H9 (cell line): ENCODE data around the gene SEPTIN12. TPM values are rescaled to one million over a fixed set of nuclear protein-coding genes. Genes with fewer than 3 reads are reported as not detected.
A peak's percentile ranks its signal among the peaks of the same experiment; 100 is the strongest.

Experiments
- DNase-seq: peaks from one replicate; pipeline ENCODE4 v3.0.0-alpha.2; 2017
- H2AFZ ChIP-seq: one replicate; pipeline ENCODE4 v1.6.1; 2013; ENCODE audit warnings: mild to moderate bottlenecking, low read length, control low read depth, moderate library complexity
- H2AK5ac ChIP-seq: 2 replicates; pipeline ENCODE4 v1.6.1; 2013; ENCODE audit warnings: low read length, control low read depth, mixed read lengths; ENCODE audit not compliant: insufficient read length
- H2BK120ac ChIP-seq: one replicate; pipeline ENCODE4 v1.6.1; 2013; ENCODE audit warnings: low read depth, mild to moderate bottlenecking, low read length, control low read depth, inconsistent platforms; ENCODE audit not compliant: poor library complexity, severe bottlenecking
- H2BK12ac ChIP-seq: 2 replicates; pipeline ENCODE4 v1.6.1; 2013; ENCODE audit warnings: low read length, control low read depth, mixed read lengths, low read depth; ENCODE audit not compliant: insufficient read length
- H2BK15ac ChIP-seq: 2 replicates; pipeline ENCODE4 v1.6.1; 2013; ENCODE audit warnings: low read depth, low read length, control low read depth
- H2BK20ac ChIP-seq: one replicate; pipeline ENCODE4 v1.6.1; 2013; ENCODE audit warnings: low read depth, mild to moderate bottlenecking, low read length, control low read depth, inconsistent platforms; ENCODE audit not compliant: poor library complexity, severe bottlenecking
- H2BK5ac ChIP-seq: 2 replicates; pipeline ENCODE4 v1.6.1; 2013; ENCODE audit warnings: low read length, control low read depth, mixed read lengths; ENCODE audit not compliant: insufficient read length
- H3K14ac ChIP-seq: 2 replicates; pipeline ENCODE4 v1.6.1; 2013; ENCODE audit warnings: low read length, control low read depth; ENCODE audit not compliant: insufficient read depth
- H3K18ac ChIP-seq: 2 replicates; pipeline ENCODE4 v1.6.1; 2013; ENCODE audit warnings: low read depth, mild to moderate bottlenecking, mixed read lengths, low read length, control low read depth; ENCODE audit not compliant: insufficient read length
- H3K23ac ChIP-seq: 2 replicates; pipeline ENCODE4 v1.6.1; 2013; ENCODE audit warnings: low read length, control low read depth, mixed read lengths, low read depth; ENCODE audit not compliant: insufficient read length
- H3K23me2 ChIP-seq: 2 replicates; pipeline ENCODE4 v1.6.1; 2013; ENCODE audit warnings: low read depth, mild to moderate bottlenecking, mixed read lengths, low read length, control low read depth; ENCODE audit not compliant: insufficient read length, poor library complexity, severe bottlenecking
- H3K27ac ChIP-seq: 2 replicates; pipeline ENCODE4 v1.5.1; 2013; ENCODE audit warnings: low read length, control low read depth, mixed read lengths, low read depth; ENCODE audit not compliant: insufficient read length
- H3K27me3 ChIP-seq: 2 replicates; pipeline ENCODE4 v1.6.1; 2013; ENCODE audit warnings: low read length, control low read depth, inconsistent platforms; ENCODE audit not compliant: insufficient read depth
- H3K4ac ChIP-seq: 2 replicates; pipeline ENCODE4 v1.6.1; 2013; ENCODE audit warnings: low read depth, mild to moderate bottlenecking, control low read depth, inconsistent platforms, low read length, moderate library complexity
- H3K4me1 ChIP-seq: 2 replicates; pipeline ENCODE4 v1.6.1; 2013; ENCODE audit warnings: low read length, control low read depth, inconsistent platforms; ENCODE audit not compliant: insufficient read depth
- H3K4me2 ChIP-seq: 2 replicates; pipeline ENCODE4 v1.6.1; 2013; ENCODE audit warnings: low read length, control low read depth, mixed read lengths; ENCODE audit not compliant: insufficient read length, insufficient read depth
- H3K56ac ChIP-seq: 2 replicates; pipeline ENCODE4 v1.6.1; 2013; ENCODE audit warnings: low read depth, mild to moderate bottlenecking, mixed read lengths, low read length, control low read depth; ENCODE audit not compliant: insufficient read length
- H3K79me1 ChIP-seq: 2 replicates; pipeline ENCODE4 v1.6.1; 2013; ENCODE audit warnings: low read depth, mild to moderate bottlenecking, moderate library complexity, low read length, control low read depth, inconsistent platforms; ENCODE audit not compliant: insufficient read depth, poor library complexity, severe bottlenecking
- H3K79me2 ChIP-seq: 2 replicates; pipeline ENCODE4 v1.6.1; 2013; ENCODE audit warnings: low read length, control low read depth, inconsistent platforms; ENCODE audit not compliant: insufficient read depth
- H3K9ac ChIP-seq: 2 replicates; pipeline ENCODE4 v1.6.1; 2013; ENCODE audit warnings: low read length, control low read depth, mixed read lengths; ENCODE audit not compliant: insufficient read length; ENCODE audit errors: extremely low read depth
- H3K9me3 ChIP-seq: one replicate; pipeline ENCODE4 v1.6.1; 2013; ENCODE audit warnings: low read depth, low read length, inconsistent platforms; ENCODE audit not compliant: control insufficient read depth
- H3T11ph ChIP-seq: one replicate; pipeline ENCODE4 v1.6.1; 2013; ENCODE audit warnings: mild to moderate bottlenecking, low read length, control low read depth, inconsistent platforms
- H4K20me1 ChIP-seq: one replicate; pipeline ENCODE4 v1.6.1; 2013; ENCODE audit not compliant: control insufficient read depth, insufficient read length, insufficient read depth
- H4K5ac ChIP-seq: 2 replicates; pipeline ENCODE4 v1.6.1; 2013; ENCODE audit warnings: low read depth, mild to moderate bottlenecking, mixed read lengths, low read length, control low read depth; ENCODE audit not compliant: insufficient read length
- H4K8ac ChIP-seq: replicated peaks from 2 replicates; pipeline ENCODE4 v1.6.1; 2013; ENCODE audit warnings: low read length, control low read depth, mixed read lengths, low read depth; ENCODE audit not compliant: insufficient read length
- H4K91ac ChIP-seq: 2 replicates; pipeline ENCODE4 v1.6.1; 2013; ENCODE audit warnings: low read depth, mild to moderate bottlenecking, moderate library complexity, mixed read lengths, low read length, control low read depth; ENCODE audit not compliant: insufficient read length
- H3K27ac Mint-ChIP-seq, 3 experiments: 2 replicates in 2 of 3; 3 replicates in 1 of 3; pipeline ENCODE4 v1.8.0; 2020 to 2021; ENCODE audit warnings: mixed read lengths in 3 of 3, mild to moderate bottlenecking in 1 of 3, moderate library complexity in 1 of 3
- H3K27me3 Mint-ChIP-seq: 2 replicates; pipeline ENCODE4 v1.8.0; 2021; ENCODE audit warnings: low read depth, mild to moderate bottlenecking, moderate library complexity, mixed read lengths
- H3K36me3 Mint-ChIP-seq, 3 experiments: 2 replicates in 2 of 3; 3 replicates in 1 of 3; pipeline ENCODE4 v1.8.0; 2020 to 2021; ENCODE audit warnings: low read depth in 3 of 3, mixed read lengths in 3 of 3; ENCODE audit not compliant: insufficient read depth in 1 of 3
- H3K4me1 Mint-ChIP-seq, 2 experiments: 2 replicates each; pipeline ENCODE4 v1.8.0; 2020; ENCODE audit warnings: mixed read lengths in 2 of 2
- H3K4me3 Mint-ChIP-seq, 2 experiments: 2 replicates in 1 of 2; 3 replicates in 1 of 2; pipeline ENCODE4 v1.8.0; 2020 to 2021; ENCODE audit warnings: mild to moderate bottlenecking in 2 of 2, mixed read lengths in 2 of 2, moderate library complexity in 1 of 2
- H3K9me3 Mint-ChIP-seq, 2 experiments: 2 replicates in 1 of 2; 3 replicates in 1 of 2; pipeline ENCODE4 v1.8.0; 2020; ENCODE audit warnings: mild to moderate bottlenecking in 2 of 2, mixed read lengths in 2 of 2, moderate library complexity in 1 of 2
- WGBS: extraction: QIAGEN DNeasy Blood & Tissue Kit; methylation state at CpG from one replicate; pipeline ENCODE4 v1.1.7; 2013; ENCODE audit warnings: missing lambda C conversion rate, low lambda C conversion rate, mixed read lengths; ENCODE audit not compliant: insufficient read length; ENCODE audit errors: extremely low coverage; 5-methylcytosine and 5-hydroxymethylcytosine counted together
- total RNA-seq: library from RNA; stranded (reverse); gene quantifications from 2 replicates; pipeline ENCODE4 v1.2.1, GENCODE V29; 2021
- TF ChIP-seq, protein P1 (sequence below): fragments of 200-600 bp; sonication (generic); conservative IDR thresholded peaks from 3 replicates; pipeline ENCODE4 v1.8.0; 2021; ENCODE audit warnings: antibody characterized with exemption, mild to moderate bottlenecking

SEPTIN12 gene
- total RNA-seq, 1 experiment from 2014 or later, result 0.48 TPM

DNA sequence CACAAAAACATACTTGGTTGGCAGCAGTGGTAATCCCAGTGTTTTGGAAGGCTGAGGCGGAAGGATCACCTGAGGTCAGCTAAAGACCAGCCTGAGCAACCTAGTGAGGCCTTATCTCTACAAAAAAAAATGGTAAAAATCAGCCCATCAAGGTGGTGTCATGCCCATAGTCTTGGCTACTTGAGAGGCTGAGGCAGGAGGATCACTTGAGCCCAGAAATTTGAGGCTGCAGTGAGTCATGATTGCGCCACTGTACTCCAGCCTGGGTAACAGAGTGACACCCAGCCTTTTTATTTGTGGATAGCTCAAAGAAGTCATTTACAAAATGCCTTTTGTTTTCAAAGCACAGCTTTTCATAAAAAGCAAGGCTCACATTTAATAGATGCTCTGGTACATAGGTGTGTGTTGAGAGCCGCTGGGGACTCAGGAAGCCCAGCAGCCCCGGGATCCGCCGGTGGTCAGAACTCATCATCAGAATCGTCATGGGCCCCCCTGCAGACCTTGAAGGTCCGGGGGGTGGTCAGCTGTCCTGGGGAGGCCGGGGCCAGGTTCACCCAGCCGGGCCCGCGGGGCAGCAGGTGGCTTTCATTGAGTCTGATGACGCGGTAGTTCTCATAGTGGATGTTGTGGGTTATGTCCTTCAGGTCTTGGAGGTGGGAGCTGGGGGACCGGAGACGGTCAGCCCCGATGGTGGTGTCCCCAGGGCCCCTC is 10.7 kb downstream of the SEPTIN12 start:
- Mint-ChIP-seq H3K9me3 (no peaks in the 10 kb centered on the region; a peak in 1 of 5 replicates), H3K27me3 (no peaks in the 10 kb centered on the region; the same call in none of the 2 replicates), H3K36me3 (no peaks in the 10 kb centered on the region), H3K4me3 (no peak overlapping the region), H3K27ac (no peak overlapping the region), H3K4me1 (no peaks in the 10 kb centered on the region)
- H2BK5ac ChIP-seq, result no peak overlapping the region
- H3T11ph ChIP-seq, result no peak overlapping the region
- no CpG with 5 or more reads among the region's 17 CpGs for WGBS
- no peaks in the 10 kb centered on the region for H3K79me1 ChIP-seq
- no peak overlapping the region for H3K18ac ChIP-seq
- H3K14ac ChIP-seq, result no peak overlapping the region
- no peak for DNase-seq
- H3K4ac ChIP-seq, result no peak overlapping the region
- H2BK12ac ChIP-seq, result no peak overlapping the region
- H3K9ac ChIP-seq, result no peak overlapping the region
- no peak overlapping the region for H3K27ac ChIP-seq
- H3K4me1 ChIP-seq, result no peaks in the 10 kb centered on the region
- no peaks in the 10 kb centered on the region; the same call in 1 of the 2 replicates for H3K27me3 ChIP-seq
- no peak overlapping the region for H3K56ac ChIP-seq
- H4K8ac ChIP-seq, result no peak overlapping the region
- H4K20me1 ChIP-seq, result no peaks in the 10 kb centered on the region
- no peak overlapping the region for H2AFZ ChIP-seq
- no peak overlapping the region for H4K5ac ChIP-seq
- H3K9me3 ChIP-seq, result no peaks in the 10 kb centered on the region
- H4K91ac ChIP-seq, result no peak overlapping the region
- TF ChIP-seq, protein P1, sequence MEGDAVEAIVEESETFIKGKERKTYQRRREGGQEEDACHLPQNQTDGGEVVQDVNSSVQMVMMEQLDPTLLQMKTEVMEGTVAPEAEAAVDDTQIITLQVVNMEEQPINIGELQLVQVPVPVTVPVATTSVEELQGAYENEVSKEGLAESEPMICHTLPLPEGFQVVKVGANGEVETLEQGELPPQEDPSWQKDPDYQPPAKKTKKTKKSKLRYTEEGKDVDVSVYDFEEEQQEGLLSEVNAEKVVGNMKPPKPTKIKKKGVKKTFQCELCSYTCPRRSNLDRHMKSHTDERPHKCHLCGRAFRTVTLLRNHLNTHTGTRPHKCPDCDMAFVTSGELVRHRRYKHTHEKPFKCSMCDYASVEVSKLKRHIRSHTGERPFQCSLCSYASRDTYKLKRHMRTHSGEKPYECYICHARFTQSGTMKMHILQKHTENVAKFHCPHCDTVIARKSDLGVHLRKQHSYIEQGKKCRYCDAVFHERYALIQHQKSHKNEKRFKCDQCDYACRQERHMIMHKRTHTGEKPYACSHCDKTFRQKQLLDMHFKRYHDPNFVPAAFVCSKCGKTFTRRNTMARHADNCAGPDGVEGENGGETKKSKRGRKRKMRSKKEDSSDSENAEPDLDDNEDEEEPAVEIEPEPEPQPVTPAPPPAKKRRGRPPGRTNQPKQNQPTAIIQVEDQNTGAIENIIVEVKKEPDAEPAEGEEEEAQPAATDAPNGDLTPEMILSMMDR, result no peak
- peak overlapping the region; percentile 7 for H2BK120ac ChIP-seq
- no peak overlapping the region for H2BK15ac ChIP-seq
- H2BK20ac ChIP-seq, result no peak overlapping the region
- H3K23me2 ChIP-seq, result no peaks in the 10 kb centered on the region
- H3K23ac ChIP-seq, result no peak overlapping the region
- H3K4me2 ChIP-seq, result no peak overlapping the region
- H3K79me2 ChIP-seq, result no peaks in the 10 kb centered on the region
- no peak overlapping the region for H2AK5ac ChIP-seq
